Measurements from ENCODE around the gene BBLN. TPM values are rescaled to one million over a fixed set of nuclear protein-coding genes. Genes with fewer than 3 reads are reported as not detected.

Gene BBLN
- total RNA-seq, 2 donors from 2014 or later, result 65.7 to 71.9 TPM

- H3K27me3 Mint-ChIP-seq, result peaks cover 3% of the 10 kb centered on the region
- H3K9me3 Mint-ChIP-seq, result no peaks in the 10 kb centered on the region
- ATAC-seq (replicated peaks), result no peak
- no peak overlapping the region for H3K4me3 Mint-ChIP-seq
- no peak overlapping the region for H3K27ac Mint-ChIP-seq
- H3K4me1 Mint-ChIP-seq, result no peaks in the 10 kb centered on the region
- H3K36me3 Mint-ChIP-seq (ENCODE audit: low read depth), result no peaks in the 10 kb centered on the region
Observed at GRCh38 chr9:128211186-128211980, 51.3 kb downstream of the BBLN start.

- no peak for ATAC-seq (replicated peaks)
- Mint-ChIP-seq H3K27me3 (peaks cover 3% of the 10 kb centered on the region), H3K9me3 (no peaks in the 10 kb centered on the region), H3K27ac (no peak overlapping the region), H3K4me3 (no peak overlapping the region), H3K4me1 (no peaks in the 10 kb centered on the region), H3K36me3 (ENCODE audit: low read depth) (no peaks in the 10 kb centered on the region)
Observed at GRCh38 chr9:128211981-128212281, 51.9 kb downstream of the BBLN start.

Other genes with a start within 250 kb of the BBLN start
- 10 to 100 TPM; 19.6 to 19.8 TPM for gene ST6GALNAC4, start 243.2 kb upstream of the BBLN start, total RNA-seq
- gene PIP5KL1, start 229.5 kb upstream of the BBLN start, total RNA-seq, result 1 to 10 TPM; 2.6 to 3.7 TPM
- 10 to 100 TPM; 29.4 to 54.5 TPM for gene DPM2, start 222.4 kb upstream of the BBLN start, total RNA-seq
- 10 to 100 TPM; 29.6 to 37.8 TPM for gene EEIG1, start 179.3 kb upstream of the BBLN start, total RNA-seq
- gene NAIF1, start 92.9 kb upstream of the BBLN start, total RNA-seq, result 10 to 100 TPM in 1 of 2 donors, 1 to 10 TPM in 1; 9.0 to 15.0 TPM
- 10 to 100 TPM; 10.8 to 12.7 TPM for gene SLC25A25, start 92.0 kb upstream of the BBLN start, total RNA-seq
- 10 to 100 TPM; 15.3 to 32.3 TPM for gene PTGES2, start 32.5 kb upstream of the BBLN start, total RNA-seq
- not detected for gene LCN2, start 10.8 kb upstream of the BBLN start, total RNA-seq
- gene CIZ1, start 31.3 kb downstream of the BBLN start, total RNA-seq, result 100 to 1,000 TPM; 113 to 123 TPM
- gene DNM1, start 43.1 kb downstream of the BBLN start, total RNA-seq, result 1 to 10 TPM in 1 of 2 donors, under 1 TPM in 1; 0.84 to 9.2 TPM
- 10 to 100 TPM; 31.2 to 60.0 TPM for gene GOLGA2, start 115.7 kb downstream of the BBLN start, total RNA-seq
- 10 to 100 TPM; 12.1 to 14.9 TPM for gene SWI5, start 116.0 kb downstream of the BBLN start, total RNA-seq
- gene TRUB2, start 162.2 kb downstream of the BBLN start, total RNA-seq, result 10 to 100 TPM; 22.6 to 35.2 TPM
- 10 to 100 TPM; 30.8 to 44.4 TPM for gene COQ4, start 162.6 kb downstream of the BBLN start, total RNA-seq
- 10 to 100 TPM in 1 of 2 donors, 1 to 10 TPM in 1; 7.7 to 22.3 TPM for gene SLC27A4, start 180.3 kb downstream of the BBLN start, total RNA-seq
- 10 to 100 TPM; 41.4 to 83.5 TPM for gene URM1, start 211.1 kb downstream of the BBLN start, total RNA-seq

Data from activated T-helper 17 cell treated with anti-CD3 and anti-CD28 coated beads, Interleukin-2, amount 50 U/mL, for 72 hours (primary cell).